GM12892 (cell line): ENCODE data around the gene CCDC40.

Source experiments
- POLR2A ChIP-seq: IDR thresholded peaks from 2 replicates; pipeline ENCODE4 v1.6.1; 2011; ENCODE audit warnings: low read depth, low read length, control low read depth
- POLR2AphosphoS5 ChIP-seq: IDR thresholded peaks from 2 replicates; pipeline ENCODE4 v1.6.1; 2011; ENCODE audit warnings: low read depth, low read length, control low read depth
- TAF1 ChIP-seq: IDR thresholded peaks from 2 replicates; pipeline ENCODE4 v1.6.1; 2011; ENCODE audit warnings: low read depth, mild to moderate bottlenecking, control low read depth, low read length, borderline replicate concordance

- no peak for TF ChIP-seq POLR2A
- no peak for TF ChIP-seq POLR2AphosphoS5
- no peak for TF ChIP-seq TAF1
Measured at GRCh38 chr17:80036715-80037477, 454 bp downstream of the CCDC40 start.
